ENCODE data around the gene CTSZ. TPM values are rescaled to one million over a fixed set of nuclear protein-coding genes. Genes with fewer than 3 reads are reported as not detected.
"Not testable (repeated sequence)": the region's sequence is repeated elsewhere in the genome, so short reads cannot be mapped to it uniquely, and the experiment has no call there.

CTSZ gene
- total RNA-seq, 1 experiment from 2014 or later = 26.3 TPM

DNA sequence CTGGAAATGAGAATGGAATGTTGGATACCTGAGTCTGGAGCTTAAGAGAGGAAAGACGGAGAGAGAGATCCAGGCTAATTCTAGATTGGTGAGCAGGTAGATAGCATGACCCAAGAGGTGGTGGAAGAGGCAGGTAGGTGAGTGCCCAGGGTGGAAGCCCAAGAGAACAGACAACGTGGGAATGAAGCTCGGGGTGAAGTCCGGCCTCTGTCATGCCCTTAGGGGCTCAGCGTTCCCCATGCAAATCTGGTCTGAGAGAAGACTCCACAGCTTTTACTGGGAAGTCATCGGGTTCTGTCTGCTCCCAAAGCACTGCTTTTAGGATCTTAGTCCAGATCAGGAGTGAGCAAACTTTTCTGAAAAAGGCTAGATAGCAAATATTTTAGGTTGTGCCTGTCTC is 22.4 kb downstream of the CTSZ start:
- Mint-ChIP-seq H3K27me3 (ENCODE audit: low read depth) (no peaks in the 10 kb centered on the region), H3K9me3 (no peaks in the 10 kb centered on the region), H3K4me1 (peaks cover 19% of the 10 kb centered on the region), H3K36me3 (peaks cover 40% of the 10 kb centered on the region), H3K4me3 (no peak overlapping the region), H3K27ac (no peak overlapping the region)
- ATAC-seq = no peak
- CTCF ChIA-PET = interaction anchor here (0.8 to 1.4 kb wide), 2 partner anchors 13 to 95 kb away, joined by 3 to 4 read pairs; no protein-coding TSS in a partner anchor
- TF ChIP-seq GTF2I (CRISPR knock-in tag; conservative IDR thresholded peaks at IDR 0.05) = no peak
- TF ChIP-seq SMAD4 (CRISPR knock-in tag; IDR thresholded peaks at IDR 0.05) = no peak
- TF ChIP-seq, protein P1, sequence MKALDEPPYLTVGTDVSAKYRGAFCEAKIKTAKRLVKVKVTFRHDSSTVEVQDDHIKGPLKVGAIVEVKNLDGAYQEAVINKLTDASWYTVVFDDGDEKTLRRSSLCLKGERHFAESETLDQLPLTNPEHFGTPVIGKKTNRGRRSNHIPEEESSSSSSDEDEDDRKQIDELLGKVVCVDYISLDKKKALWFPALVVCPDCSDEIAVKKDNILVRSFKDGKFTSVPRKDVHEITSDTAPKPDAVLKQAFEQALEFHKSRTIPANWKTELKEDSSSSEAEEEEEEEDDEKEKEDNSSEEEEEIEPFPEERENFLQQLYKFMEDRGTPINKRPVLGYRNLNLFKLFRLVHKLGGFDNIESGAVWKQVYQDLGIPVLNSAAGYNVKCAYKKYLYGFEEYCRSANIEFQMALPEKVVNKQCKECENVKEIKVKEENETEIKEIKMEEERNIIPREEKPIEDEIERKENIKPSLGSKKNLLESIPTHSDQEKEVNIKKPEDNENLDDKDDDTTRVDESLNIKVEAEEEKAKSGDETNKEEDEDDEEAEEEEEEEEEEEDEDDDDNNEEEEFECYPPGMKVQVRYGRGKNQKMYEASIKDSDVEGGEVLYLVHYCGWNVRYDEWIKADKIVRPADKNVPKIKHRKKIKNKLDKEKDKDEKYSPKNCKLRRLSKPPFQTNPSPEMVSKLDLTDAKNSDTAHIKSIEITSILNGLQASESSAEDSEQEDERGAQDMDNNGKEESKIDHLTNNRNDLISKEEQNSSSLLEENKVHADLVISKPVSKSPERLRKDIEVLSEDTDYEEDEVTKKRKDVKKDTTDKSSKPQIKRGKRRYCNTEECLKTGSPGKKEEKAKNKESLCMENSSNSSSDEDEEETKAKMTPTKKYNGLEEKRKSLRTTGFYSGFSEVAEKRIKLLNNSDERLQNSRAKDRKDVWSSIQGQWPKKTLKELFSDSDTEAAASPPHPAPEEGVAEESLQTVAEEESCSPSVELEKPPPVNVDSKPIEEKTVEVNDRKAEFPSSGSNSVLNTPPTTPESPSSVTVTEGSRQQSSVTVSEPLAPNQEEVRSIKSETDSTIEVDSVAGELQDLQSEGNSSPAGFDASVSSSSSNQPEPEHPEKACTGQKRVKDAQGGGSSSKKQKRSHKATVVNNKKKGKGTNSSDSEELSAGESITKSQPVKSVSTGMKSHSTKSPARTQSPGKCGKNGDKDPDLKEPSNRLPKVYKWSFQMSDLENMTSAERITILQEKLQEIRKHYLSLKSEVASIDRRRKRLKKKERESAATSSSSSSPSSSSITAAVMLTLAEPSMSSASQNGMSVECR (CRISPR knock-in tag; IDR thresholded peaks at IDR 0.05; ENCODE audit: borderline replicate concordance) = no peak
- TF ChIP-seq, protein P2, sequence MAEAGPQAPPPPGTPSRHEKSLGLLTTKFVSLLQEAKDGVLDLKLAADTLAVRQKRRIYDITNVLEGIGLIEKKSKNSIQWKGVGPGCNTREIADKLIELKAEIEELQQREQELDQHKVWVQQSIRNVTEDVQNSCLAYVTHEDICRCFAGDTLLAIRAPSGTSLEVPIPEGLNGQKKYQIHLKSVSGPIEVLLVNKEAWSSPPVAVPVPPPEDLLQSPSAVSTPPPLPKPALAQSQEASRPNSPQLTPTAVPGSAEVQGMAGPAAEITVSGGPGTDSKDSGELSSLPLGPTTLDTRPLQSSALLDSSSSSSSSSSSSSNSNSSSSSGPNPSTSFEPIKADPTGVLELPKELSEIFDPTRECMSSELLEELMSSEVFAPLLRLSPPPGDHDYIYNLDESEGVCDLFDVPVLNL (CRISPR knock-in tag; IDR thresholded peaks at IDR 0.05; ENCODE audit: borderline replicate concordance, low read depth) = no peak
- TF ChIP-seq ZNF138 (CRISPR knock-in tag; conservative IDR thresholded peaks at IDR 0.05) = no peak
- TF ChIP-seq NFYB (CRISPR knock-in tag; conservative IDR thresholded peaks at IDR 0.05; ENCODE audit: low read depth) = no peak
- TF ChIP-seq OVOL2 (CRISPR knock-in tag; IDR thresholded peaks at IDR 0.05; ENCODE audit: borderline replicate concordance) = no peak
- TF ChIP-seq GABPB1 (CRISPR knock-in tag; IDR thresholded peaks at IDR 0.05) = no peak
- POLR2A ChIA-PET = no interaction called here
- no peak for DNase-seq (ENCODE audit: low spot score)

DNA sequence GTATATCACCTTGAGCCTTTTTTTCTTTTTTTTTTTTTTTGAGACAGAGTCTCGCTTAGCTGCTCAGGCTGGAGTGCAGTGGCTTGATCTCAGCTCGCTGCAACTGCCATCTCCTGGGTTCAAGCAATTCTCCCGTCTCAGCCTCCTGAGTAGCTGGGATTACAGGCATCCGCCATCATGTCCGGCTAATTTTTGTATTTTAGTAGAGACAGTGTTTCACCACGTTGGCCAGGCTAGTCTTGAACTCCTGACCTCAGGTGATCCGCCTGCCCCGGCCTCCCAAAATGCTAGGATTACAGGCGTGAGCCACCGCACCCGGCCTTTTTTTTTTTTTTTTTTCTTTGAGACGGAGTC is 24.0 kb downstream of the CTSZ start:
- H3K27ac Mint-ChIP-seq; H3K9me3 Mint-ChIP-seq; DNase-seq (ENCODE audit: low spot score); H3K4me3 Mint-ChIP-seq; ATAC-seq; H3K27me3 Mint-ChIP-seq (ENCODE audit: low read depth): not testable (repeated sequence)
- Mint-ChIP-seq H3K36me3 (peaks cover 25% of the 10 kb centered on the region), H3K4me1 (peaks cover 31% of the 10 kb centered on the region)
- ChIA-PET POLR2A (interaction anchor here (0.7 to 1.6 kb wide), 4 partner anchors 10 to 543 kb away, joined by 4 to 6 read pairs (median 5); no protein-coding TSS in a partner anchor), CTCF (interaction anchor here (0.7 kb wide), 1 partner anchor 239 kb away, joined by 4 read pairs; no protein-coding TSS in a partner anchor)

DNA sequence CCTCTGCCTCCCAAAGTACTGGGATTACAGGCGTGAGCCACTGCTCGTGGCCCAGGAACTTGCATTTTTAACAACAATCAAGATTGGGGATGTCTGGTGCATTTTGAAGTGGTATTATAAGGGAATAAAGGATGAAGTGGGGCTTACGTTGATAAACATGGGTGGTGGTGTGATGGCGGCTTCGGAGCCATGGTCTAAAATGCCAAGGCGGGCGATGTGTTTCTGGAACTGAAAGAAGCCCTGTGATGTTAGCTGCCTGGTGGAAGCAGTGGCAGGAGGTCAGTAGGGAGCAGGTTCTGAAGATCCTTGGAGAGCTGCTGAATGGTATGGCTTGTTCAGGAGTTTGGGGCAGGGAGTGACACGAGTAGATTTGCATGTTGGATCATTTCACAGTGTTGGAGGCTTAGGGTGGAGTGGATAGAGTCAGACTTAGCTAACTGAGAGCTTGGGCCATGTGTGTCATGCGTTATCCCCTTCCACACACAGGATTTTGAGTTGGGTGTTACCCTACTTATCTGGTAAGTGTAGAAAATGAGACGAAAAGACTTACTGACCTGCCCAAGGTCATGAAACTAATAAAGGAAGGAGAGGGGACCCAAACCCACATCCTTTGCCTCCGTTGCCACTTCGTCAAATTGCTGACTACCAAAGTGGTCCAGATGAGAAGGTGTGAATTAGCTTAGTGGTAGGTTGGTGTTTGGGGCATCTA is 24.5 kb downstream of the CTSZ start:
- Mint-ChIP-seq H3K4me1 (peaks cover 35% of the 10 kb centered on the region), H3K36me3 (peaks cover 19% of the 10 kb centered on the region), H3K4me3 (peak overlapping the region; percentile 80), H3K27ac (peak overlapping the region; percentile 77; the same call in 1 of the 2 replicates), H3K9me3 (no peaks in the 10 kb centered on the region), H3K27me3 (ENCODE audit: low read depth) (no peaks in the 10 kb centered on the region; the same call in 1 of the 2 replicates)
- ChIA-PET POLR2A (interaction anchor here (0.7 to 1.6 kb wide), 3 partner anchors 11 to 544 kb away, joined by 4 to 6 read pairs (median 5); no protein-coding TSS in a partner anchor), CTCF (interaction anchor here (0.7 to 1.3 kb wide), 2 partner anchors 112 to 240 kb away, joined by 4 to 7 read pairs; no protein-coding TSS in a partner anchor)
- no peak for DNase-seq (ENCODE audit: low spot score)
- no peak for ATAC-seq
- TF ChIP-seq ZNF396 (CRISPR knock-in tag; IDR thresholded peaks at IDR 0.05; ENCODE audit: borderline replicate concordance) (no peak), MYBL2 (CRISPR knock-in tag; IDR thresholded peaks at IDR 0.05) (no peak), ZNF317 (CRISPR knock-in tag; IDR thresholded peaks at IDR 0.05; ENCODE audit: borderline replicate concordance, low read depth) (no peak), GTF2I (CRISPR knock-in tag; conservative IDR thresholded peaks at IDR 0.05) (no peak), EMX1 (CRISPR knock-in tag; IDR thresholded peaks at IDR 0.05) (no peak), MXD4 (CRISPR knock-in tag; IDR thresholded peaks at IDR 0.05; ENCODE audit: borderline replicate concordance) (no peak), ZNF121 (CRISPR knock-in tag; IDR thresholded peaks at IDR 0.05) (no peak), ZNF281 (CRISPR knock-in tag; IDR thresholded peaks at IDR 0.05) (no peak)
